Motor neuron (in vitro differentiated cells): ENCODE measurements around the gene TMEM119. TPM values are rescaled to one million over a fixed set of nuclear protein-coding genes. Genes with fewer than 3 reads are reported as not detected.
"Not testable (repeated sequence)": the region's sequence is repeated elsewhere in the genome, so short reads cannot be mapped to it uniquely, and the experiment has no call there.

Experiments
- ATAC-seq, 8 experiments: fragments of 200-7000 bp; cut with Tn5 transposase; replicated peaks in 6 of 8; 2 replicates each; pipeline ENCODE4 v1.8.0; 2021; ENCODE audit warnings: mild to moderate bottlenecking in 8 of 8, moderate library complexity in 8 of 8
- H3K27ac ChIP-seq, 2 donors: fragments of 250-450 bp; sonication (Bioruptor Pico); 2 replicates each; pipeline ENCODE4 v1.9.0; 2021; ENCODE audit warnings: antibody characterized with exemption in 2 of 2, mild to moderate bottlenecking in 2 of 2, moderate library complexity in 1 of 2
- H3K4me1 ChIP-seq, 2 donors: fragments of 250-450 bp; sonication (Bioruptor Pico); replicated peaks in 1 of 2; 2 replicates each; pipeline ENCODE4 v1.6.1; 2021; ENCODE audit warnings: antibody characterized with exemption in 2 of 2, mild to moderate bottlenecking in 2 of 2, moderate library complexity in 1 of 2
- H3K4me3 ChIP-seq, 5 donors: fragments of 250-450 bp; sonication (Bioruptor Pico); 2 replicates each; pipeline ENCODE4 v1.9.0; 2021; ENCODE audit warnings: antibody characterized with exemption in 5 of 5, mild to moderate bottlenecking in 5 of 5, moderate library complexity in 4 of 5
- WGBS, 10 experiments: fragments of 450-650 bp; shearing (Covaris generic); methylation state at CpG; one replicate each; pipeline ENCODE4 v1.0.0; 2022; 5-methylcytosine and 5-hydroxymethylcytosine counted together
- in situ Hi-C, 9 experiments: fragments of 400-800 bp; cut with MboI; loops; one replicate each; pipeline ENCODE4 v1.15.0; 2021; ENCODE audit warnings: low sequenced_read_pairs in 9 of 9, low pct_unique_long_range_greater_than_20kb in 2 of 9; ENCODE audit not compliant: unreplicated experiment in 9 of 9
- total RNA-seq, 8 experiments: library from RNA; unstranded; fragments of 300-600 nt; gene quantifications; 2 replicates each; pipeline versions ENCODE4 v1.2.3 to v1.2.4, GENCODE V29; 2022

The TMEM119 gene
- total RNA-seq, 8 experiments from 2014 or later, result 0.05 to 31.1 (median 0.73) TPM

DNA sequence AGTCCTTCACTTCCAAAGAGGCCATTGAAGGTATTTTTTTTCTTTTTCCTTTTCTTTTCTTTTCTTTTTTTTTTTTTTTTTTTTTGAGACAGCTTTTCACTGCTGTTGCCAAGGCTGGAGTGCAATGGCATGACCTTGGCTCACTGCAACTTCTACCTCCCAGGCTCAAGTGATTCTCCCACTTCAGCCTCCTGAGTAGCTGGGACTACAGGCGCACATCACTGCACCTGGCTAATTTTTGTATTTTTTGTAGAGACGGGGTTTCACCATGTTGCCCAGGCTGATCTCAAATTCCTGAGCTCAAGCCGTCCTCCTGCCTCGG, 21.0 kb upstream of the TMEM119 start:
- not testable (repeated sequence) for ATAC-seq
- in situ Hi-C loops, result loop anchor here in 2 of 9 experiments (5.0 to 10.0 kb wide), 2 partner anchors 54 to 57 kb away; partner anchors contain the start of genes ISCU (in 2 of the 2) and SART3 (in 2 of the 2)

DNA sequence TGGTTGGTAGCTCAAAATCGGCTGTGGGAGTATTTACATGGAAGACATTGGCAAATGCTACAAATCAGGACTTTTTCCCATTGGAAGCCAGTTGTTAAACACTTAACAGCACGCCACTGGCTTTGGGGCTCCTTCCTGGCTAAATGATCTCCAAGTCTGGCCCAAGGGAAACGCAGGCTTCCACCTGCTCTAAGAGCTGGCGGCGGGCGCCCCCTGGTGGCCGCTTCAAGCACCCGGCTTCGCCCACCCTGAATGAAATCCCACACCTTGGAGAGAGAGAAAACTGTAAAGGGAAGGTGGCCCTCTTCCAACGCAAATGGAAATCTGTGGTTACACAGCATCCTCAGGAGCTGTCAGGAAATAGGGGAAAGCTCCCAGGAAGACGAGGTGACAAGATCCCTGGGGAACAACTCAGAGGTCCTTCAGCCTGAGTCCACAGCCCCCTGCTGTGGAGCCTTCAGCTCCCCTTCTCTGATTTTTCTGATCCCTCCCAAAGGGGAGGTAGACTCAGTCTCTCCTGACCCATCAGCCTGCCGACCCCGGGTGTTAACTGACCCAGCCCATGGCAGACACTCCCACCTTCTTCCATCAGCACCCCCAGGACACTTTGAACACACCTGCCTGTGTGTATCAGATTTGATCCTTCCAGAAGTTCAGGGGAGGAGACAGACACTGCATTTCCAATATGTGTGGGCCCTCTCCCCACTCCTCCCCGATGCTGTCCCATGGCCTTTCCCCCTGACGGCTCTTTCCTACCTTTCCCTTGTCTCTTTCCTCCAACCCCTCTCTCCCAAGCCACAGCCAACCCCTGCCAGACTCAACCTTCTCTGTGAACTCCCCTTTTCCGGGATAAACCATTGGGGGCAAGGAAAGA, 20.4 kb upstream of the TMEM119 start:
- in situ Hi-C loops, result loop anchor here in 2 of 9 experiments (5.0 to 10.0 kb wide), 2 partner anchors 54 to 56 kb away; partner anchors contain the start of genes ISCU (in 2 of the 2) and SART3 (in 2 of the 2)
- peak; percentile 84 to 98 (median 95) for ATAC-seq
- WGBS, 10 experiments, result 6 to 54% (median 17%) methylated on average over 3 to 12 of the region's 16 CpGs; no CpG with 5 or more reads in 1 of the 10 experiments
- Histone ChIP-seq H3K4me1 (peaks cover 4 to 6% of the 10 kb centered on the region in 2 donors), H3K27ac (no peak overlapping the region), H3K4me3 (no peak overlapping the region)

More for the DNA sequence above, 21.0 kb upstream of the TMEM119 start:
- H3K27ac ChIP-seq, H3K4me1 ChIP-seq, H3K4me3 ChIP-seq: not testable (repeated sequence)
- WGBS, 10 experiments, result 40 to 88% (median 81%) methylated on average over 1 to 4 of the region's 4 CpGs; no CpG with 5 or more reads in 3 of the 10 experiments

DNA sequence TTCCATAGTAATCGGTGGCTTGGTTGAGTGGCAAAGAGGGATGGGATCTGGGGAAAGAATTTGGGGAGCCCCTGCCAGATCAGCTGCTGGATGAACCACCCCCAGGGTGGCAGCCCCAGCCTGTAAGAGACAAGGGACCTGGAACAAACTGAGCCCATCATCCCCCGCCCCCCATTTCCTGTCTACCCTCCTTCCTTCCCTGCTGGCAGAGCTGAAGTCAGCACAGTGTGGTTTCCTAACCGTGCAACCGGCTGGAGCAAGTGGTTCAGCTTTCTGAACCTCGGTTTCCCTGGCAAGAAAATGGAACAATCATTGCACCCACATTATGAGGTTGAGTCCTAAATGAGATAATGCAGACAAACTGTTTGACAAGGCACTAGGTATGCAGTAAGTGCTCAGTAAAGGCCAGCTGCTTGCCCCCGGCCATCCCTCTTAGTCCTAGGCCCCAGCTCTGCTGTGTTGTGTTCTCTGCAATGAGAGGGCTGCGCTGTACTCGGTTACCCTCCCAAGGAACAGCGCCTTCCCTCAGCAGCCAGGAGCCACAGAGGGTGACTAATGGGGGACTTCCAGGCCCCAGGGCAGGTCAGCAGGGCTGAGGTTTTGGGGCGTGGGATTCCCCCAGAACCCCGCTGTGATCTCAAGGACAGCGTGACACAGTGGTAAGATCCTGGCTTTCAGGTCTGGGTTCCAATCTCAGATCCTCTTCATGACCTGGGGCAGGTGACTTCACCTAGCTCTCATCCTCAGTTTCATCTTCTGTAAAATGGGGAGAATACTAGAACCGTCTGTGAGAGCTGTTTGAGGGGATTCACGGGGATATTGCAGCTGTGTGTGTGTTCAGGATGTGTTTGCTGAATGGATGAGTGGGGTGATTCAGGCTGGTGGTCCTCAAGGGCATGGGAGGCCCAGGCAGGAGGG, 19.3 kb upstream of the TMEM119 start:
- in situ Hi-C loops, result loop anchor here in 2 of 9 experiments (5.0 to 10.0 kb wide), 2 partner anchors 52 to 55 kb away; partner anchors contain the start of genes ISCU (in 2 of the 2) and SART3 (in 2 of the 2)
- 20 to 89% (median 70%) methylated on average over 1 to 9 of the region's 14 CpGs; no CpG with 5 or more reads in 3 of the 10 experiments for WGBS, 10 experiments

DNA sequence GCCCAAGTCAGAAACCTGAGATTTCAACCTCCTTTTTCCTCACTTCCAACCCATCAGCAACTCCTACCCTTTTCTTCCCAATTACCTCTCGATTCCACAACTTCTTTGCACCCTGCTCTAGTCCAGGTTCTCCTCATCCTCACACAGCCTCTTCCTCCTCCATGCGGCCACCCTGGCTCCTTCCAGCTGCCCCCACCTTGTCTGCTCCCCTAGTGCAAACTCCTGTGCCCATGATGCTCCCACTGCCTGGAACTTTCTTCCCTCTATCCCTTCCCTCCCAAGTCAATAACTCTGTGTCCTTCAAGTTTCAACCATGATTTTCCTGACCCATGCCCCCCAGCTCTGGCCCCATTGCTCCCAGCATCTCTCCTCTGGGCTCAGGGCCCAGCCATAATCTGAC, 18.5 kb upstream of the TMEM119 start:
- 60 to 100% (median 87%) methylated on average over 1 to 2 of the region's 2 CpGs for whole genome bisulfite sequencing, 10 experiments
- Histone ChIP-seq H3K4me3 (no peak overlapping the region), H3K27ac (no peak overlapping the region), H3K4me1 (no peaks in the 10 kb centered on the region)
- no peak for ATAC-seq
- in situ Hi-C loops, result loop anchor here in 2 of 9 experiments (5.0 to 10.0 kb wide), 2 partner anchors 52 to 54 kb away; partner anchors contain the start of genes ISCU (in 2 of the 2) and SART3 (in 2 of the 2)

More for the DNA sequence above, 19.3 kb upstream of the TMEM119 start:
- H3K4me3 ChIP-seq, result no peak overlapping the region
- no peak overlapping the region for H3K27ac ChIP-seq
- no peak for ATAC-seq
- H3K4me1 ChIP-seq, result peaks cover 0 to under 1% of the 10 kb centered on the region in 2 donors

DNA sequence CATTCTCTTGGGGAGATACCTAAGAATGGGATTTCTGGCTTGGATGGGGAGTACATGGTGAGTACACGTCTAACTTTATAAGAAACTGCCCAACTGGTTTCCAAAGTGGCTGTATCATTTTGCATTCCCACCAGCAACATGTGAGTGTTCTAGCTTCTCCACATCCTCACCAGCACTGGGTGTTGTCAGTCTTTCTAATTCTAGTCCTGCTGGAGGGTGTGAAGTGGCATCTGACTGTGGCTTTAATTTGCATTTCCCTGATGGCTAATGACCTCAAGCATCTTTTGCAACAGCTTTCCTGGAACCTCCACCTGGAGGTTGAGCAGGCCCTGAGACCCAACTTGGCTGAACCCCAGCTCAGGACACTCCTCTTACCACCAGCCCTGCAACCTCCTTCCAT, 18.0 kb upstream of the TMEM119 start:
- Histone ChIP-seq H3K27ac (no peak overlapping the region), H3K4me3 (no peak overlapping the region), H3K4me1 (no peaks in the 10 kb centered on the region)
- ATAC-seq, result no peak
- in situ Hi-C loops, result loop anchor here in 2 of 9 experiments (5.0 to 10.0 kb wide), 2 partner anchors 51 to 54 kb away; partner anchors contain the start of genes ISCU (in 2 of the 2) and SART3 (in 2 of the 2)
- WGBS, 10 experiments, result 17 to 83% (median 22%) methylated on average over 1 of the region's 1 CpG; no CpG with 5 or more reads in 7 of the 10 experiments

DNA sequence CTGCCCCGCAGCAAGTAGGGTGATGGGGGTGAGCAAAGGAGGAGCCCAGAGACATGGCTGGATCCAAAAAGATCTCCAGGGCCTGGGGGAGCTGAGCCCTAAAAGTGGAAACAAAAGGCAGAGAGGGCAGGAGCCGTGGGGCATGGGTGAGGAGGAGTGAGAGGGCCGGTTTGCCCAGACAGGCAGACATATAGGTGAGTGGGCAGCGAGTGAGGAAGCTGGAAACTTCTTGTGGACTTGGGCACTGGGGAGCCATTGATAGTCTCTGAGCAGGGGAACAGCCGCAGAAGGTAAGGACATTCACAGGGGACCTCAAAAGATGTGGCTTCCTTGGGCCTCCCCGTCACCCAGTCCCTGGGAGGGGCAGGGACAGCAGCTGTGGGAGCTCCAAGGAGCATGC, 16.8 kb upstream of the TMEM119 start:
- no peak for ATAC-seq
- in situ Hi-C loops, result loop anchor here in 2 of 9 experiments (5.0 to 10.0 kb wide), 2 partner anchors 50 to 52 kb away; partner anchors contain the start of genes ISCU (in 2 of the 2) and SART3 (in 2 of the 2)
- Histone ChIP-seq H3K27ac (no peak overlapping the region), H3K4me3 (no peak overlapping the region), H3K4me1 (no peaks in the 10 kb centered on the region)
- 64 to 100% (median 84%) methylated on average over 1 to 5 of the region's 6 CpGs; no CpG with 5 or more reads in 2 of the 10 experiments for WGBS, 10 experiments

DNA sequence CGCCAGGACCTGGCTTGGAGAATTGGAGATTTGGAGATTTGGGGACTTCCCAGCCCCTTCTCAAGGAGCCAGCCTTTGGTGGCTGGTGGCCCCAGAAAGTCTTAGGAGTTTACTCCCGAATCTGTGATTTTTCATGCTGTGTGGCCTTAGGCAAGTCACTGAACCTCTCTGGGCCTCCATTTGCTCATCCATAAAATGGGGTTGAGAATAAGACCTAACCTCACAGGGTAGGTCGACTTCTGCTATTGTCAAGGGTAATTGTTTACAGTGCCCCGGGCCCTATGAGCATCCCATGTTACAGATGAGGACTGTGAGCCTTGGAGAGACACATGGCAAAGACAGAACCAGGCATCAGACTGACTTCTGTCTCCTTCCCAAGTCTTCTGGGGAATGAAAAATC, 16.2 kb upstream of the TMEM119 start:
- in situ Hi-C loops, result loop anchor here in 1 of 9 experiments (10.0 kb wide), 1 partner anchor 49 kb away; the partner anchor contains the start of genes ISCU and SART3
- Histone ChIP-seq H3K27ac (no peak overlapping the region), H3K4me1 (no peaks in the 10 kb centered on the region), H3K4me3 (no peak overlapping the region)
- WGBS, 10 experiments, result 52 to 80% (median 80%) methylated on average over 1 to 2 of the region's 4 CpGs; no CpG with 5 or more reads in 5 of the 10 experiments
- ATAC-seq, result no peak

DNA sequence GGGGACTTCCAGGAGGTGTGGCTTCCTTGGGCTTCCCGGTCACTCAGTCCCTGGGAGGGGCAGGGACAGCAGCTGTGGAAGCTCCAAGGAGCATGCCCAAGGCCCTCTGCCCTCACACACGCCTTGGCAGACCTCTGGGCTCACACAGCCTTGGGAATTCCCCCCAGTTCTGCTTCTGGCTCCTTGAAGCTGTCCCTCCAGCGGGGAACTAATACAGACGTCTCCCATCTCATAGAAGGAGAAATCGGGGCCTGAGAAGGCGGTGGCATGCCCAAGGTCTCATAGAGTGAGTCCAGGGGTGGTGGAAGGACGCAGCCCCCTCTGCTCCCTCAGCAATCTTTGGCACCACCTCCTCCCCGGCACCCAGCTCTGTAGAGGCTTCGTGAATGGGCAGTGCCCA, 15.7 kb upstream of the TMEM119 start:
- WGBS, 10 experiments, result 0 to 60% (median 20%) methylated on average over 1 of the region's 9 CpGs; no CpG with 5 or more reads in 7 of the 10 experiments
- Histone ChIP-seq H3K27ac (no peak overlapping the region), H3K4me3 (no peak overlapping the region), H3K4me1 (no peaks in the 10 kb centered on the region)
- in situ Hi-C loops, result loop anchor here in 1 of 9 experiments (10.0 kb wide), 1 partner anchor 49 kb away; the partner anchor contains the start of genes ISCU and SART3
- peak in 3 of 8 experiments; percentile 32 to 43 (median 40) for ATAC-seq

DNA sequence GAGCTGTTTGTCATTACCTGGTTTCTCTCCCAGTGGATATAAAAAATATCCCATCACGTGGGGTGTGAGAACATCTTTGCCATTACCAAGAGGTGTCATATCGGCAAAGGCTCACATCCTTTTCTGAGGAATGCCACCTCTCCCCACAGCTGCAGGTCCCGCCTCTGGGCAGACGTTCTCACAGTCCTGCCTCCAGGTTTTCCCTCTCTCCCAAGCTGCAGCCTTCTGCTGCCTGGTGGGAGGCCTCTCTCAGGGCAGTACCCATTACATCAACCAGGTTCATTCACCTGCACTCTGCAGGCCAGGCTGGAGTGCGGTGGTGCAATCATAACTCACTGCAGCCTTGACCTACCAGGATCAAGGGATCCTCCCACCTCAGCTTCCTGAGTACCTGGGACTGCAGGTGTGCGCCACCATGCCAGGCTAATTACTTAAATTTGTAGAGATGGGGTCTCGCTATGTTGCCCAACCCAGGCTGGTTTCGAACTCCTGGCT, 15.0 kb upstream of the TMEM119 start:
- peak in 2 of 8 experiments; percentile 5 to 48 for ATAC-seq
- no peak overlapping the region for H3K4me3 ChIP-seq
- in situ Hi-C loops, result loop anchor here in 1 of 9 experiments (10.0 kb wide), 1 partner anchor 48 kb away; the partner anchor contains the start of genes ISCU and SART3
- WGBS, 10 experiments, result 33 to 96% (median 70%) methylated on average over 1 to 6 of the region's 8 CpGs; no CpG with 5 or more reads in 1 of the 10 experiments
- no peaks in the 10 kb centered on the region for H3K4me1 ChIP-seq
- no peak overlapping the region for H3K27ac ChIP-seq

DNA sequence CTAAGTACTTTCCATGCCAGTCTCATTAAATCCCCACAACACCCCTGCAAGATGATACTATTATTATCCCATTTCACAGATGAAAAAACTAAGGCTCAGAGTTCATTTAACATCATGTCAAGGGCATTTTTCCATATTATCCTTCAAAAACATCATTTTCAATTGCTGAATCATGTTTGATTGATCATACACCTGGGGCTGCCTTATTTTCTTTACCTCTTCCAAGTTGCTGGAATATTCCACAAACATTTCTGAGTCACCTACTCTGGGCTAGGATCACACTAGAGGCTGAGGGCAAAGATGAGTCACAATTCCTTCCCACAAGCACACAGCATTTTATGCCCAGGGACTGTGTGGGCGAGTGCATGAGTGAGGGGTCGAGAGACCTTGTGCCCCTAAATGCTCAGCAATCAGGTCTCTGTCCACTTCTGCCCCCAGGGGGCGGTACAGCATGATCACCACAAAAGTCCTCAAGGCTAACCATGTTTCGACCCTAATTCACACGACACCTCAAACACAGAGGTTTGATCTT, 14.1 kb upstream of the TMEM119 start:
- Histone ChIP-seq H3K27ac (no peak overlapping the region), H3K4me1 (no peaks in the 10 kb centered on the region), H3K4me3 (no peak overlapping the region)
- in situ Hi-C loops, result loop anchor here in 1 of 9 experiments (10.0 kb wide), 1 partner anchor 47 kb away; the partner anchor contains the start of genes ISCU and SART3
- 19 to 73% (median 51%) methylated on average over 3 to 4 of the region's 5 CpGs; no CpG with 5 or more reads in 5 of the 10 experiments for WGBS, 10 experiments
- ATAC-seq, result peak in 2 of 8 experiments; percentile 11 to 53

DNA sequence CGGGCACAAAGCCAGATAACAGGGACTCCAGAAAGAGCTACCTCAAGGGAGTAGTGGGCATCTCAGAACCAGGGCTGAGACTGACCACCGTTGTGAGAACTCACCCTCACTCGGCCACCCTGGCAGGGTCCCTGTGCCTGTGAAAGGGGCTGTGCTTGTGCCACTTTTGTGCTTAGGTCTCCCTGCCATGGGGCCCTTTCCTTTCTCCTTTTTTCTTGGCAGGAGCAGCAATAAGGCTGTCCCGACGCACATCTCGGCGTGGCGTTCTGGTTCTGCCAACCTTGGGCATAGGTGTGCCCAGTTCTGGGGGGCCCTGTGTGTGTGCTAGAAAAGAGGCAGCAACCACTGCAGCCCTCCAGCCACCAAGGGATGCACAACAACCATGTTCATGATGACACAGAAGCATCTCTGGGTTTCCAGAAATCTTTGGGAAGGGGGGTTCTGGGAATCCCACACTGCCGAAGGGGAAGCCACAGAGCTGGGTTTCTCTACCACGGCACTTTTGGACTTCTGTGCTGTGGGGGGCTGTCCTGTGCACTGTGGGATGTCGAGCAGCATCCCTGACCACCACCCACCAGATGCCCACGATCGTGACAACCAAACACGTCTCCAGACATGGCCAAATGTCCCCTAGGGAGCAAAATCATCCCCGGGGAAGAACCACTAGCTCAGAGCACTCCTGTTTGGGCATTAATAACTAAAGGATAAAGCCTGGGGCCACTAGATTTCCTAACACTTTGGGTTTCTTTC, 13.1 kb upstream of the TMEM119 start:
- no peak for ATAC-seq
- Histone ChIP-seq H3K4me3 (no peak overlapping the region), H3K27ac (no peak overlapping the region), H3K4me1 (no peaks in the 10 kb centered on the region)
- in situ Hi-C loops, result loop anchor here in 1 of 9 experiments (10.0 kb wide), 1 partner anchor 46 kb away; the partner anchor contains the start of genes ISCU and SART3
- WGBS, 10 experiments, result 38 to 88% (median 60%) methylated on average over 1 to 8 of the region's 15 CpGs; no CpG with 5 or more reads in 3 of the 10 experiments
